A549 (cell line): Measurements from ENCODE around the gene PLA2G2C. TPM values are rescaled to one million over a fixed set of nuclear protein-coding genes. Genes with fewer than 3 reads are reported as not detected.

Experiments used
- ATAC-seq, 2 experiments: fragments of 200-7000 bp in 1 of 2; fragments of >200 bp in 1 of 2; cut with Nextera tagmentation in 1 of 2; cut with Tn5 transposase in 1 of 2; 3 replicates each; pipeline versions ENCODE4 v1.8.0 to v1.9.1; 2018 to 2020; ENCODE audit warnings: mild to moderate bottlenecking in 1 of 2, moderate library complexity in 1 of 2
- CTCF ChIA-PET: fragments of 300-600 bp; sonication (Branson Sonifier 250); formaldehyde crosslinking; extraction: SDS; loops from one replicate; lab custom pipeline; 2021; ENCODE audit warnings: antibody characterized with exemption, inconsistent platforms; lab: Yijun Ruan, JAX
- POLR2A ChIA-PET: fragments of 350-600 bp; formaldehyde crosslinking; extraction: SDS; loops from one replicate; lab custom pipeline; 2021; ENCODE audit warnings: antibody characterized with exemption, inconsistent platforms; lab: Yijun Ruan, JAX
- DNase-seq, 2 experiments: peaks; one replicate each; pipeline versions ENCODE4 v3.0.0 to v3.0.0-alpha.2; 2011 to 2016; ENCODE audit warnings: low read depth in 1 of 2, low spot score in 1 of 2
- FAIRE-seq: peaks from 2 replicates; lab custom pipeline; 2011; peaks lifted over from hg19 to GRCh38; lab: Jason Lieb, UNC
- H3K27ac ChIP-seq, 2 experiments: fragments of >200 bp; sonication (Bioruptor Twin); formaldehyde crosslinking; 3 replicates each; pipeline ENCODE4 v1.5.1; 2016 to 2017
- H3K4me1 ChIP-seq: fragments of >200 bp; sonication (Bioruptor Twin); formaldehyde crosslinking; 3 replicates; pipeline ENCODE4 v1.6.1; 2016
- H3K4me2 ChIP-seq: fragments of >200 bp; sonication (Bioruptor Twin); formaldehyde crosslinking; 3 replicates; pipeline ENCODE4 v1.6.1; 2016
- H3K4me3 ChIP-seq: fragments of >200 bp; sonication (Bioruptor Twin); formaldehyde crosslinking; 3 replicates; pipeline ENCODE4 v1.5.1; 2016
- H3K9me3 ChIP-seq: fragments of >200 bp; sonication (Bioruptor Twin); formaldehyde crosslinking; 3 replicates; pipeline ENCODE4 v1.6.1; 2016
- BCL3 ChIP-seq: fragments of >200 bp; sonication (Bioruptor Twin); formaldehyde crosslinking; IDR thresholded peaks from 3 replicates; pipeline ENCODE4 v1.6.1; 2016
- CHD4 ChIP-seq: fragments of 200-600 bp; sonication (generic); IDR thresholded peaks from 2 replicates; pipeline ENCODE4 v1.6.1; 2016; ENCODE audit warnings: antibody characterized with exemption, mild to moderate bottlenecking, borderline replicate concordance
- FOSL2 ChIP-seq, 2 experiments: fragments of 450-650 bp in 1 of 2; fragments of >200 bp in 1 of 2; sonication (Bioruptor Twin) in 1 of 2; formaldehyde crosslinking; IDR thresholded peaks; 2 replicates each; pipeline versions ENCODE4 v1.5.0 to v1.6.1; 2016 to 2020; ENCODE audit warnings: mild to moderate bottlenecking in 1 of 2, moderate library complexity in 1 of 2
- HOXA7 ChIP-seq: fragments of 250-450 bp; sonication (Bioruptor Pico); IDR thresholded peaks from 2 replicates; pipeline ENCODE4 v1.5.0; 2020; ENCODE audit warnings: mild to moderate bottlenecking, moderate library complexity
- KDM5A ChIP-seq: fragments of 200-600 bp; sonication (generic); IDR thresholded peaks from 2 replicates; pipeline ENCODE4 v1.6.1; 2016; ENCODE audit warnings: antibody characterized with exemption, mild to moderate bottlenecking
- MAFK ChIP-seq: fragments of 450-650 bp; IDR thresholded peaks from 2 replicates; pipeline ENCODE4 v1.6.1; 2014; ENCODE audit not compliant: partially characterized antibody
- NFE2L2 ChIP-seq: fragments of 150-350 bp; conservative IDR thresholded peaks from 2 replicates; pipeline ENCODE4 v1.6.1; 2014; ENCODE audit warnings: low read length
- NPAS2 ChIP-seq: fragments of 250-450 bp; sonication (Bioruptor Pico); IDR thresholded peaks from 2 replicates; pipeline ENCODE4 v1.8.0; 2022; ENCODE audit warnings: mild to moderate bottlenecking, moderate library complexity, borderline replicate concordance
- NR3C1 ChIP-seq: fragments of >200 bp; sonication (Bioruptor Twin); formaldehyde crosslinking; IDR thresholded peaks from 3 replicates; pipeline ENCODE4 v1.6.1; 2017
- PHF8 ChIP-seq: fragments of 200-600 bp; sonication (generic); IDR thresholded peaks from 2 replicates; pipeline ENCODE4 v1.6.1; 2016; ENCODE audit warnings: low read depth, mild to moderate bottlenecking, antibody characterized with exemption, moderate library complexity, borderline replicate concordance
- POLR2AphosphoS2 ChIP-seq: conservative IDR thresholded peaks from 2 replicates; pipeline ENCODE4 v1.6.1; 2012; ENCODE audit warnings: low read length, improper control_type of control experiment, inconsistent platforms
- RAD21 ChIP-seq, 2 experiments: fragments of >200 bp in 1 of 2; sonication (Bioruptor Twin) in 1 of 2; formaldehyde crosslinking in 1 of 2; IDR thresholded peaks in 1 of 2; conservative IDR thresholded peaks in 1 of 2; 2 replicates in 1 of 2; 3 replicates in 1 of 2; pipeline ENCODE4 v1.6.1; 2012 to 2018; ENCODE audit warnings: inconsistent platforms in 1 of 2
- RNF2 ChIP-seq: fragments of 200-600 bp; sonication (generic); IDR thresholded peaks from 2 replicates; pipeline ENCODE4 v1.6.1; 2016; ENCODE audit warnings: low read depth, mild to moderate bottlenecking, antibody characterized with exemption, moderate library complexity, borderline replicate concordance
- SREBF2 ChIP-seq: fragments of 450-650 bp; IDR thresholded peaks from 2 replicates; pipeline ENCODE4 v1.6.1; 2014; ENCODE audit warnings: mild to moderate bottlenecking, moderate library complexity
- TFCP2L1 ChIP-seq: fragments of 250-450 bp; sonication (Bioruptor Pico); IDR thresholded peaks from 2 replicates; pipeline ENCODE4 v1.5.0; 2021; ENCODE audit warnings: mild to moderate bottlenecking
- USF2 ChIP-seq: fragments of 450-650 bp; IDR thresholded peaks from 2 replicates; pipeline ENCODE4 v1.6.1; 2014; ENCODE audit warnings: antibody characterized with exemption
- ZC3H11A ChIP-seq: fragments of 450-650 bp; IDR thresholded peaks from 2 replicates; pipeline ENCODE4 v1.6.1; 2014; ENCODE audit warnings: antibody characterized with exemption, mild to moderate bottlenecking
- ZNF302 ChIP-seq: fragments of 250-450 bp; sonication (Bioruptor Pico); IDR thresholded peaks from 2 replicates; pipeline ENCODE4 v1.9.0; 2021; ENCODE audit warnings: inconsistent platforms, mild to moderate bottlenecking, moderate library complexity
- WGBS: methylation state at CpG from one replicate; pipeline ENCODE4 v1.1.6; 2017; ENCODE audit errors: missing lambda C conversion rate; 5-methylcytosine and 5-hydroxymethylcytosine counted together
- polyA plus RNA-seq, 4 experiments: library from polyadenylated mRNA; depleted of rRNA in 3 of 4; stranded (reverse); fragments of >200 nt; fragmentation: RNase III in 1 of 4; extraction: RNeasy Plus Mini Kit Qiagen cat#74134 plus additional on column Dnase treatment in 1 of 4; gene quantifications; 2 replicates in 3 of 4; 3 replicates in 1 of 4; pipeline ENCODE4 v1.2.3, GENCODE V29; 2011 to 2017
- TF ChIP-seq, protein P1 (sequence below): IDR thresholded peaks from 2 replicates; pipeline ENCODE4 v1.6.1; 2012
- TF ChIP-seq, protein P2 (sequence below): fragments of 250-450 bp; sonication (Bioruptor Pico); IDR thresholded peaks from 2 replicates; pipeline ENCODE4 v1.5.0; 2021; ENCODE audit warnings: mild to moderate bottlenecking, moderate library complexity, borderline replicate concordance
- TF ChIP-seq, protein P3 (sequence below): fragments of >200 bp; sonication (Bioruptor Twin); formaldehyde crosslinking; IDR thresholded peaks from 3 replicates; pipeline ENCODE4 v1.5.1; 2016

The PLA2G2C gene
- polyA plus RNA-seq, 2 of the 4 experiments (the other 2 are of a cell fraction) = not detected

GRCh38 chr1:20160034-20160433 is 26.3 kb downstream of the PLA2G2C start:
- Histone ChIP-seq H3K4me1 (no peaks in the 10 kb centered on the region), H3K9me3 (no peaks in the 10 kb centered on the region), H3K4me3 (no peak overlapping the region), H3K4me2 (no peak overlapping the region), H3K27ac (no peak overlapping the region)
- WGBS = 18% methylated on average over 1 of the region's 1 CpG
- no peak for DNase-seq
- ChIA-PET POLR2A (no interaction called here), CTCF (interaction anchor here (0.9 kb wide), 1 partner anchor 8 kb away, joined by 3 read pairs; no protein-coding TSS in a partner anchor)
- no peak for ATAC-seq
- no peak for TF ChIP-seq NPAS2 (CRISPR knock-in tag)
- TF ChIP-seq FOSL2 (IDR thresholded peaks at IDR 0.05) = no peak
- TF ChIP-seq FOSL2 (CRISPR knock-in tag; IDR thresholded peaks at IDR 0.05) = no peak
- TF ChIP-seq, protein P1, sequence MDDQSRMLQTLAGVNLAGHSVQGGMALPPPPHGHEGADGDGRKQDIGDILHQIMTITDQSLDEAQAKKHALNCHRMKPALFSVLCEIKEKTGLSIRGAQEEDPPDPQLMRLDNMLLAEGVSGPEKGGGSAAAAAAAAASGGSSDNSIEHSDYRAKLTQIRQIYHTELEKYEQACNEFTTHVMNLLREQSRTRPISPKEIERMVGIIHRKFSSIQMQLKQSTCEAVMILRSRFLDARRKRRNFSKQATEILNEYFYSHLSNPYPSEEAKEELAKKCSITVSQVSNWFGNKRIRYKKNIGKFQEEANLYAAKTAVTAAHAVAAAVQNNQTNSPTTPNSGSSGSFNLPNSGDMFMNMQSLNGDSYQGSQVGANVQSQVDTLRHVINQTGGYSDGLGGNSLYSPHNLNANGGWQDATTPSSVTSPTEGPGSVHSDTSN = no peak
- TF ChIP-seq NFE2L2 = no peak
- TF ChIP-seq POLR2AphosphoS2 = no peak
- no peak for TF ChIP-seq TFCP2L1 (CRISPR knock-in tag)
- TF ChIP-seq NR3C1 = no peak
- no peak for TF ChIP-seq ZNF302
- no peak for TF ChIP-seq BCL3
- TF ChIP-seq, protein P2, sequence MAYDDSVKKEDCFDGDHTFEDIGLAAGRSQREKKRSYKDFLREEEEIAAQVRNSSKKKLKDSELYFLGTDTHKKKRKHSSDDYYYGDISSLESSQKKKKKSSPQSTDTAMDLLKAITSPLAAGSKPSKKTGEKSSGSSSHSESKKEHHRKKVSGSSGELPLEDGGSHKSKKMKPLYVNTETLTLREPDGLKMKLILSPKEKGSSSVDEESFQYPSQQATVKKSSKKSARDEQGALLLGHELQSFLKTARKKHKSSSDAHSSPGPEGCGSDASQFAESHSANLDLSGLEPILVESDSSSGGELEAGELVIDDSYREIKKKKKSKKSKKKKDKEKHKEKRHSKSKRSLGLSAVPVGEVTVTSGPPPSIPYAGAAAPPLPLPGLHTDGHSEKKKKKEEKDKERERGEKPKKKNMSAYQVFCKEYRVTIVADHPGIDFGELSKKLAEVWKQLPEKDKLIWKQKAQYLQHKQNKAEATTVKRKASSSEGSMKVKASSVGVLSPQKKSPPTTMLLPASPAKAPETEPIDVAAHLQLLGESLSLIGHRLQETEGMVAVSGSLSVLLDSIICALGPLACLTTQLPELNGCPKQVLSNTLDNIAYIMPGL (CRISPR knock-in tag) = no peak
- no peak for TF ChIP-seq RAD21 (conservative IDR thresholded peaks at IDR 0.05 in 1 of 2, IDR thresholded peaks at IDR 0.05 in 1 of 2)
- no peak for TF ChIP-seq PHF8
- TF ChIP-seq KDM5A = no peak
- no peak for TF ChIP-seq USF2
- no peak for TF ChIP-seq RNF2
- no peak for TF ChIP-seq MAFK
- no peak for TF ChIP-seq CHD4
- no peak for TF ChIP-seq ZC3H11A
- no peak for TF ChIP-seq HOXA7 (CRISPR knock-in tag)
- no peak for TF ChIP-seq SREBF2
- no peak for FAIRE-seq

DNA sequence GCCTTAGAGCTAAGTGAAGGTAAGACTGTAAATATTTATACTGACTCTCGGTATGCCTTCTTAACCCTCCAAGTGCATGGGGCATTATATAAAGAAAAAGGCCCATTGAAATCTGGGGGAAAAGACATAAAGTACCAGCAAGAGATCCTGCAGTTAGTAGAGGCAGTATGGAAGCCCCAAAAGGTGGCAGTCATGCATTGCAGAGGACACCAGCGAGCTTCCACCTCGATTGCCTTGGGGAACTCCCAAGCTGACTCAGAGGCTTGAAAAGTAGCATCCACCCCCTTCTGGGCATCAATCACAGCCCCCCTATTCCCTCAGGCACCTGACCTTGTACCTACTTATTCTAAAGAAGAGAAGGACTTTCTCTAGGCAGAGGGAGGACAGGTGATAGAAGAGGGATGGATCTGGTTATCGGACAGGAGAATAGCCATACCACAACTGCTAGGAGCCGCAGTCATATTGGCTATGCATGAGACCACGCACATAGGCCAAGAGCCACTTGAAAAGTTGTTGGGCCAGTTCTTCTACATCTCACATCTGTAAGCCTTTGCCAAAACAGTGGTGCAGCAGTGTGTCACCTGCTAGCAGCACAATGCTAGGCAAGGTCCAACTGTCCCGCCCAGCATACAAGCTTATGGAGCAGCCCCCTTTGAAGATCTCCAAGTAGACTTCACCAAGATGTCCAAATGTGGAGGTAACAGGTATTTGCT is 27.8 kb downstream of the PLA2G2C start:
- no peak for ATAC-seq
- Histone ChIP-seq H3K4me3 (no peak overlapping the region), H3K27ac (no peak overlapping the region), H3K9me3 (no peaks in the 10 kb centered on the region), H3K4me2 (no peak overlapping the region), H3K4me1 (0 out of 3 replicates have a peak, but pooled peaks cover 3% of the 10 kb centered on the region)
- WGBS = 49% methylated on average over 7 of the region's 7 CpGs
- no peak for DNase-seq
- no peak for FAIRE-seq
- TF ChIP-seq RAD21 (conservative IDR thresholded peaks at IDR 0.05 in 1 of 2, IDR thresholded peaks at IDR 0.05 in 1 of 2) = peak in 1 of 2 experiments; percentile 12; a peak in 2 of 5 replicates
- TF ChIP-seq, protein P3, sequence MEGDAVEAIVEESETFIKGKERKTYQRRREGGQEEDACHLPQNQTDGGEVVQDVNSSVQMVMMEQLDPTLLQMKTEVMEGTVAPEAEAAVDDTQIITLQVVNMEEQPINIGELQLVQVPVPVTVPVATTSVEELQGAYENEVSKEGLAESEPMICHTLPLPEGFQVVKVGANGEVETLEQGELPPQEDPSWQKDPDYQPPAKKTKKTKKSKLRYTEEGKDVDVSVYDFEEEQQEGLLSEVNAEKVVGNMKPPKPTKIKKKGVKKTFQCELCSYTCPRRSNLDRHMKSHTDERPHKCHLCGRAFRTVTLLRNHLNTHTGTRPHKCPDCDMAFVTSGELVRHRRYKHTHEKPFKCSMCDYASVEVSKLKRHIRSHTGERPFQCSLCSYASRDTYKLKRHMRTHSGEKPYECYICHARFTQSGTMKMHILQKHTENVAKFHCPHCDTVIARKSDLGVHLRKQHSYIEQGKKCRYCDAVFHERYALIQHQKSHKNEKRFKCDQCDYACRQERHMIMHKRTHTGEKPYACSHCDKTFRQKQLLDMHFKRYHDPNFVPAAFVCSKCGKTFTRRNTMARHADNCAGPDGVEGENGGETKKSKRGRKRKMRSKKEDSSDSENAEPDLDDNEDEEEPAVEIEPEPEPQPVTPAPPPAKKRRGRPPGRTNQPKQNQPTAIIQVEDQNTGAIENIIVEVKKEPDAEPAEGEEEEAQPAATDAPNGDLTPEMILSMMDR = 0 out of 3 replicates have a peak, but pooled peaks have one; percentile 9
- TF ChIP-seq NFE2L2 = no peak
- POLR2A ChIA-PET = no interaction called here
- CTCF ChIA-PET = interaction anchor here (0.7 to 3.5 kb wide), 10 partner anchors 9 to 335 kb away, joined by 3 to 10 read pairs (median 4); no protein-coding TSS in a partner anchor
